PFSK-1 (cell line): ENCODE data around the gene PDGFRB.

Experiments
- FOXP2 ChIP-seq: optimal IDR thresholded peaks from 2 replicates; pipeline ENCODE3; 2011; ENCODE audit warnings: borderline replicate concordance, control low read depth, inconsistent platforms; ENCODE audit not compliant: insufficient read depth; ENCODE audit errors: extremely low read length, extremely low read depth
- POLR2AphosphoS5 ChIP-seq: IDR thresholded peaks from 2 replicates; pipeline ENCODE4 v1.6.1; 2012; ENCODE audit warnings: low read depth, mild to moderate bottlenecking, control low read depth, low read length, moderate library complexity
- SIN3A ChIP-seq: IDR thresholded peaks from 2 replicates; pipeline ENCODE4 v1.6.1; 2012; ENCODE audit warnings: mild to moderate bottlenecking, low read length, moderate library complexity, borderline replicate concordance; ENCODE audit not compliant: insufficient read depth
- TAF1 ChIP-seq: IDR thresholded peaks from 2 replicates; pipeline ENCODE4 v1.6.1; 2012; ENCODE audit warnings: low read length, control low read depth, borderline replicate concordance; ENCODE audit not compliant: insufficient read depth
- TF ChIP-seq, protein P1 (sequence below), 2 experiments: IDR thresholded peaks; 2 replicates each; pipeline versions ENCODE4 v1.6.1 to v1.8.0; 2011 to 2012; ENCODE audit warnings: low read depth in 2 of 2, low read length in 2 of 2, control low read depth in 1 of 2, inconsistent platforms in 1 of 2, mild to moderate bottlenecking in 1 of 2, moderate library complexity in 1 of 2; ENCODE audit not compliant: insufficient read depth in 1 of 2

GRCh38 chr5:150186137-150186536 lies 30.5 kb upstream of the PDGFRB start:
- TF ChIP-seq TAF1 (no peak), POLR2AphosphoS5 (no peak), SIN3A (no peak), FOXP2 (no peak)
- TF ChIP-seq, protein P1, sequence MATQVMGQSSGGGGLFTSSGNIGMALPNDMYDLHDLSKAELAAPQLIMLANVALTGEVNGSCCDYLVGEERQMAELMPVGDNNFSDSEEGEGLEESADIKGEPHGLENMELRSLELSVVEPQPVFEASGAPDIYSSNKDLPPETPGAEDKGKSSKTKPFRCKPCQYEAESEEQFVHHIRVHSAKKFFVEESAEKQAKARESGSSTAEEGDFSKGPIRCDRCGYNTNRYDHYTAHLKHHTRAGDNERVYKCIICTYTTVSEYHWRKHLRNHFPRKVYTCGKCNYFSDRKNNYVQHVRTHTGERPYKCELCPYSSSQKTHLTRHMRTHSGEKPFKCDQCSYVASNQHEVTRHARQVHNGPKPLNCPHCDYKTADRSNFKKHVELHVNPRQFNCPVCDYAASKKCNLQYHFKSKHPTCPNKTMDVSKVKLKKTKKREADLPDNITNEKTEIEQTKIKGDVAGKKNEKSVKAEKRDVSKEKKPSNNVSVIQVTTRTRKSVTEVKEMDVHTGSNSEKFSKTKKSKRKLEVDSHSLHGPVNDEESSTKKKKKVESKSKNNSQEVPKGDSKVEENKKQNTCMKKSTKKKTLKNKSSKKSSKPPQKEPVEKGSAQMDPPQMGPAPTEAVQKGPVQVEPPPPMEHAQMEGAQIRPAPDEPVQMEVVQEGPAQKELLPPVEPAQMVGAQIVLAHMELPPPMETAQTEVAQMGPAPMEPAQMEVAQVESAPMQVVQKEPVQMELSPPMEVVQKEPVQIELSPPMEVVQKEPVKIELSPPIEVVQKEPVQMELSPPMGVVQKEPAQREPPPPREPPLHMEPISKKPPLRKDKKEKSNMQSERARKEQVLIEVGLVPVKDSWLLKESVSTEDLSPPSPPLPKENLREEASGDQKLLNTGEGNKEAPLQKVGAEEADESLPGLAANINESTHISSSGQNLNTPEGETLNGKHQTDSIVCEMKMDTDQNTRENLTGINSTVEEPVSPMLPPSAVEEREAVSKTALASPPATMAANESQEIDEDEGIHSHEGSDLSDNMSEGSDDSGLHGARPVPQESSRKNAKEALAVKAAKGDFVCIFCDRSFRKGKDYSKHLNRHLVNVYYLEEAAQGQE (IDR thresholded peaks at IDR 0.05; ENCODE audit: insufficient read depth in 1 of 2, low read depth in 2 of 2, low read length in 2 of 2), result no peak
